Endothelial cell (in vitro differentiated cells): Measurements from ENCODE around the gene EEF1G. TPM values are rescaled to one million over a fixed set of nuclear protein-coding genes. Genes with fewer than 3 reads are reported as not detected.
"Not testable (repeated sequence)": the region's sequence is repeated elsewhere in the genome, so short reads cannot be mapped to it uniquely, and the experiment has no call there.

Experiments used
- DNase-seq: peaks from one replicate; pipeline ENCODE4 v3.0.0; 2021; ENCODE audit warnings: low spot score
- H3K27ac Mint-ChIP-seq: one replicate; pipeline ENCODE4 v1.8.0; 2021; ENCODE audit warnings: mixed read lengths, inconsistent platforms; ENCODE audit not compliant: unreplicated experiment
- H3K27me3 Mint-ChIP-seq: one replicate; pipeline ENCODE4 v1.8.0; 2021; ENCODE audit warnings: mild to moderate bottlenecking, moderate library complexity, mixed read lengths, inconsistent platforms; ENCODE audit not compliant: unreplicated experiment
- H3K36me3 Mint-ChIP-seq: one replicate; pipeline ENCODE4 v1.8.0; 2021; ENCODE audit warnings: mild to moderate bottlenecking, low read depth, mixed read lengths, inconsistent platforms; ENCODE audit not compliant: unreplicated experiment
- H3K4me1 Mint-ChIP-seq: one replicate; pipeline ENCODE4 v1.8.0; 2021; ENCODE audit warnings: mild to moderate bottlenecking, mixed read lengths, inconsistent platforms; ENCODE audit not compliant: unreplicated experiment
- H3K4me3 Mint-ChIP-seq: one replicate; pipeline ENCODE4 v1.8.0; 2021; ENCODE audit warnings: mild to moderate bottlenecking, mixed read lengths, inconsistent platforms; ENCODE audit not compliant: unreplicated experiment
- H3K9me3 Mint-ChIP-seq: one replicate; pipeline ENCODE4 v1.8.0; 2021; ENCODE audit warnings: mixed read lengths, inconsistent platforms; ENCODE audit not compliant: unreplicated experiment
- CTCF ChIP-seq: fragments of 200-600 bp; sonication (generic); IDR thresholded peaks from one replicate; pipeline ENCODE4 v1.5.0; 2021; ENCODE audit warnings: antibody characterized with exemption; ENCODE audit not compliant: unreplicated experiment
- total RNA-seq: library from RNA; stranded (reverse); fragmentation: NEBNext Ultra II Directional; extraction: Animal tissue kit (Norgen Biotek cat#: 25700); gene quantifications from one replicate; pipeline ENCODE4 v1.2.1, GENCODE V29; 2021; ENCODE audit not compliant: unreplicated experiment

Gene EEF1G
- total RNA-seq, 1 donor from 2014 or later: 1,951 TPM

DNA sequence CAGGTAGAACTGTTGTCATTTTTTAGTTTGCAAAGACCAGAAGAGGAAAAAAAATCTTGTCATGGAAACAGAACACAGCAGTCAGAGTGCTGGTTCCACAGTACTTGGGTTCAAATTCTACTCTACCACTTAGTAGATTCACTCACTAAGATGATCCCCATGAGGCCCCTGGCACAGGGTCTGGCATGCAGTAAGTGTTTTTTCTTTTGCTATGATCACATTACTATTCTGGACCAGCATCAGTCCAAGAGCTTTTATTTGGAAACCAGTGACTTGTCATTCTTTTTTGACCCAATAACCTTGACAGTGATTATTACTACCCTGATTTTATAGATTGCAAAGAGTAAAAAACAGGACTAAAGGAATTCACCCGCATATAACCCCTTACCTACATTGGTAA, 4.1 kb downstream of the EEF1G start:
- Mint-ChIP-seq H3K4me1 (peaks cover 37% of the 10 kb centered on the region), H3K27ac (no peak overlapping the region), H3K27me3 (no peaks in the 10 kb centered on the region), H3K9me3 (no peaks in the 10 kb centered on the region), H3K4me3 (no peak overlapping the region), H3K36me3 (peaks cover 59% of the 10 kb centered on the region)
- no peak for DNase-seq
- TF ChIP-seq CTCF: no peak

GRCh38 chr11:62567018-62567633, 6.6 kb downstream of the EEF1G start:
- Mint-ChIP-seq H3K27ac (no peak overlapping the region), H3K9me3 (no peaks in the 10 kb centered on the region), H3K36me3 (peaks cover 46% of the 10 kb centered on the region), H3K27me3 (no peaks in the 10 kb centered on the region), H3K4me3 (peak overlapping the region; percentile 11), H3K4me1 (peaks cover 19% of the 10 kb centered on the region)
- DNase-seq: no peak
- no peak for TF ChIP-seq CTCF

DNA sequence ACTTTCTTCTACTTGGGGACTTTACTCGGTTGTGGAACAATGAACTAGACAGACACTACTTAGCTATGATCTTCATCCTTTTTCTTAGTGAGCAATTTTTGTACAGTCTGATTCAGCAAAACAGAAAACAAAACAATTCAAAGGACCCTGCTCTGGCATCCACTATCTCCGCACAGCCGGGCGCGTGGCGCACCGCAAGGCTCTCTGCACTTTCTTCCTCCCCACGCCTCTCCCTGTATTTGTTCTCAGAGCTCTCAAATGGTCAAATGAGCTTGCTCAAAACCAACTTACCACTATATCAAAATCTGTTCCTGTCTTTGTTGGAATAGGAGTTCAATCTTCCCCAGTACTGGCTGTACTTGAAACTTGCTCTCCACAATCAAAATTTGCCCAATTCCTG, 7.4 kb downstream of the EEF1G start:
- Mint-ChIP-seq H3K9me3 (no peaks in the 10 kb centered on the region), H3K4me3 (peak overlapping the region; percentile 21), H3K36me3 (peaks cover 41% of the 10 kb centered on the region), H3K27ac (peak overlapping the region; percentile 27), H3K4me1 (peaks cover 17% of the 10 kb centered on the region), H3K27me3 (no peaks in the 10 kb centered on the region)
- no peak for DNase-seq
- no peak for TF ChIP-seq CTCF

DNA sequence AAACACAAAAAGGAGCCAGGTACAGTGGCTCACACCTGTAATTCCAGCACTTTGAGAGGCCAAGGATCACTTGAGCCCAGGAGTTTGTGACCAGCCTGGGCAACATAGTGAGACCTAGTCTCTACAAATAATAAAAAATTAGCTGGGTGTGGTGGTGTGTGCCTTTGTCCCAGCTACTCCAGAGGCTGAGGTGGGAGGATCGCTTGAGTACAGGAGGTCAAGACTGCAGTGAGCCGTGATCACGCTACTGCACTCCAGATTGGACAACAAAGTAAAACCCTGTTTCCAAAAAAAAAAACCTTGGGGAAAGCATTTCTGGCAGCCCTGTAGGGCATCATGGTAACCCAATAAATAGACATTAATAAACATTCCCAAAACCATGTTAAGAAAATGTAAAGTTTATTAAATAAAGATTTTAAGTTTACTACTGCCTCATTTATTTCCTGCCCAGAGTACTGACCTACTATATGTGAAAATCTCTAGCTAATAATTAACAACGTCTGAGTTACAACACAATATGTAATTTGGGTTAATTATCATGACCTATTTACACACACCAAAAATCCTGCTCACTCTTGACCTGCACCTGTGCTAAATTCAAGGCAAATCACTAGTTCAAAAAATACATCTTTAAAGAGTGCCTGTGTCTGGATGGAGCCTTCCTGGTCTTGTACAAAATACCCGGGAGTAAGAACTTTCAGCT, 8.4 kb downstream of the EEF1G start:
- H3K4me1 Mint-ChIP-seq: peaks cover 13% of the 10 kb centered on the region
- H3K36me3 Mint-ChIP-seq: peaks cover 33% of the 10 kb centered on the region
- no peak for DNase-seq
- no peaks in the 10 kb centered on the region for H3K9me3 Mint-ChIP-seq
- no peak for TF ChIP-seq CTCF
- H3K4me3 Mint-ChIP-seq: no peak overlapping the region
- H3K27ac Mint-ChIP-seq: no peak overlapping the region
- no peaks in the 10 kb centered on the region for H3K27me3 Mint-ChIP-seq

GRCh38 chr11:62561677-62562230, 11.9 kb downstream of the EEF1G start:
- H3K4me3 Mint-ChIP-seq, DNase-seq, H3K27me3 Mint-ChIP-seq, H3K9me3 Mint-ChIP-seq: not testable (repeated sequence)
- H3K4me1 Mint-ChIP-seq: peaks cover 22% of the 10 kb centered on the region
- H3K36me3 Mint-ChIP-seq: peaks cover 28% of the 10 kb centered on the region
- H3K27ac Mint-ChIP-seq: peak overlapping the region; percentile 53
